Astrocyte (in vitro differentiated cells and primary cell): Measurements from ENCODE around the gene TFEB. TPM values are rescaled to one million over a fixed set of nuclear protein-coding genes. Genes with fewer than 3 reads are reported as not detected.

Source experiments
- DNase-seq: peaks from one replicate; pipeline ENCODE4 v3.0.0-alpha.2; 2010; ENCODE audit warnings: low read depth
- FAIRE-seq: peaks from 2 replicates; lab custom pipeline; 2011; peaks lifted over from hg19 to GRCh38; lab: Jason Lieb, UNC
- H2AFZ ChIP-seq: 2 replicates; pipeline ENCODE4 v1.6.0; 2012; ENCODE audit warnings: low read depth, low read length, inconsistent platforms
- H3K27ac ChIP-seq: 2 replicates; pipeline ENCODE4 v1.5.1; 2011; ENCODE audit warnings: low read depth, low read length, inconsistent platforms
- H3K27me3 ChIP-seq: 2 replicates; pipeline ENCODE4 v1.6.0; 2011; ENCODE audit warnings: low read length, inconsistent platforms; ENCODE audit not compliant: insufficient read depth
- H3K36me3 ChIP-seq: 2 replicates; pipeline ENCODE4 v1.5.1; 2011; ENCODE audit warnings: low read length, inconsistent platforms; ENCODE audit not compliant: insufficient read depth
- H3K4me1 ChIP-seq: 2 replicates; pipeline ENCODE4 v1.5.1; 2011; ENCODE audit warnings: low read length, inconsistent platforms; ENCODE audit not compliant: insufficient read depth
- H3K4me2 ChIP-seq: 2 replicates; pipeline ENCODE4 v1.6.0; 2012; ENCODE audit warnings: low read length, inconsistent platforms
- H3K4me3 ChIP-seq: 2 replicates; pipeline ENCODE4 v1.5.1; 2011; ENCODE audit warnings: low read depth, mild to moderate bottlenecking, low read length, inconsistent platforms; ENCODE audit not compliant: insufficient read depth
- H3K79me2 ChIP-seq: 2 replicates; pipeline ENCODE4 v1.6.0; 2012; ENCODE audit warnings: mild to moderate bottlenecking, low read length, inconsistent platforms; ENCODE audit not compliant: insufficient read depth
- H3K9ac ChIP-seq: 2 replicates; pipeline ENCODE4 v1.6.0; 2012; ENCODE audit warnings: mild to moderate bottlenecking, low read length, inconsistent platforms
- H3K9me3 ChIP-seq: 2 replicates; pipeline ENCODE4 v1.5.1; 2012; ENCODE audit warnings: low read depth, mild to moderate bottlenecking, low read length, inconsistent platforms; ENCODE audit not compliant: insufficient read depth
- H4K20me1 ChIP-seq: 2 replicates; pipeline ENCODE4 v1.6.0; 2012; ENCODE audit warnings: low read length, inconsistent platforms; ENCODE audit not compliant: insufficient read depth
- H3K27ac Mint-ChIP-seq: one replicate; pipeline ENCODE4 v1.8.0; 2021; ENCODE audit warnings: mild to moderate bottlenecking, mixed read lengths; ENCODE audit not compliant: unreplicated experiment
- H3K27me3 Mint-ChIP-seq: one replicate; pipeline ENCODE4 v1.8.0; 2021; ENCODE audit warnings: low read depth, mixed read lengths; ENCODE audit not compliant: unreplicated experiment
- H3K36me3 Mint-ChIP-seq: one replicate; pipeline ENCODE4 v1.8.0; 2021; ENCODE audit warnings: low read depth, mixed read lengths; ENCODE audit not compliant: unreplicated experiment
- H3K4me1 Mint-ChIP-seq: one replicate; pipeline ENCODE4 v1.8.0; 2021; ENCODE audit warnings: low read depth, mixed read lengths; ENCODE audit not compliant: unreplicated experiment
- H3K4me3 Mint-ChIP-seq: one replicate; pipeline ENCODE4 v1.8.0; 2021; ENCODE audit warnings: mild to moderate bottlenecking, moderate library complexity, mixed read lengths; ENCODE audit not compliant: unreplicated experiment
- H3K9me3 Mint-ChIP-seq: one replicate; pipeline ENCODE4 v1.8.0; 2021; ENCODE audit warnings: mild to moderate bottlenecking, mixed read lengths; ENCODE audit not compliant: unreplicated experiment
- EZH2 ChIP-seq: IDR thresholded peaks from 2 replicates; pipeline ENCODE4 v1.6.1; 2012; ENCODE audit warnings: mild to moderate bottlenecking, low read length, inconsistent platforms; ENCODE audit not compliant: insufficient read depth
- total RNA-seq: library from RNA; stranded (reverse); gene quantifications from 2 replicates; pipeline ENCODE4 v1.2.1, GENCODE V29; 2021
- TF ChIP-seq, protein P1 (sequence below): IDR thresholded peaks from 2 replicates; pipeline ENCODE4 v1.5.1; 2011; ENCODE audit warnings: low read depth, mild to moderate bottlenecking, inconsistent platforms, low read length, moderate library complexity; ENCODE audit not compliant: insufficient read depth

The TFEB gene
- total RNA-seq, 1 donor from 2014 or later = 4.7 TPM

DNA sequence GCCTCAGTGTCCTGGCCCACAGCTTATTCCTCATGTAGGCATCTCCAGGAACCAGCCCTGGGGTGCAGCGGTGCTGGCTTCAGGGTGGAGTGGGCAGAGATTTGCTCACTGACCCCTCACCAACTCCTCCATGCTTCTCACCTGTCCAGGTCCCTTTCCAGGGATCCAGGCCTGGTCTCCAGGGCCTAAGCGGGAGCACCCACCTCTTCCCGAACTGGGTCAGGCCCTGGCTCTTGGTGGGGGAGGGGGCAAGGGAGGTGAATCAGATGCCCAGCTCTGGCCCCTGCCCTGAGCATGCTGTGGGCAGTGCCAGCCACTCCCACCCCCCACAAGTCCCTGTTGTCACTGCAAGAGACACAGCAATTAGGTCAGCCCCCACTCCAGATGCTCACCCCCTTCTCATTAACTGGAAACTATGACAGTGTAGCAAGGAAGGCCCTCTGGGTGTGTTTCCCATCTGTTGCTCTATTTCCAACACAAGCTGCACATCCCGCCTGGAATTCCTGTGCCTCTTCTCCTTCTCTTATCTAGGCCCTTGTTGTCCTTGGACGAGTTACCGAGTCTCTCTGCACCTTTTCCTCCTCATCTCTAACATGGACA lies 60.1 kb downstream of the TFEB start:
- DNase-seq (no peak), FAIRE-seq (no peak)
- H3K9me3 ChIP-seq = no peaks in the 10 kb centered on the region
- no peaks in the 10 kb centered on the region for H3K79me2 ChIP-seq
- no peaks in the 10 kb centered on the region for H3K36me3 Mint-ChIP-seq
- TF ChIP-seq, protein P1, sequence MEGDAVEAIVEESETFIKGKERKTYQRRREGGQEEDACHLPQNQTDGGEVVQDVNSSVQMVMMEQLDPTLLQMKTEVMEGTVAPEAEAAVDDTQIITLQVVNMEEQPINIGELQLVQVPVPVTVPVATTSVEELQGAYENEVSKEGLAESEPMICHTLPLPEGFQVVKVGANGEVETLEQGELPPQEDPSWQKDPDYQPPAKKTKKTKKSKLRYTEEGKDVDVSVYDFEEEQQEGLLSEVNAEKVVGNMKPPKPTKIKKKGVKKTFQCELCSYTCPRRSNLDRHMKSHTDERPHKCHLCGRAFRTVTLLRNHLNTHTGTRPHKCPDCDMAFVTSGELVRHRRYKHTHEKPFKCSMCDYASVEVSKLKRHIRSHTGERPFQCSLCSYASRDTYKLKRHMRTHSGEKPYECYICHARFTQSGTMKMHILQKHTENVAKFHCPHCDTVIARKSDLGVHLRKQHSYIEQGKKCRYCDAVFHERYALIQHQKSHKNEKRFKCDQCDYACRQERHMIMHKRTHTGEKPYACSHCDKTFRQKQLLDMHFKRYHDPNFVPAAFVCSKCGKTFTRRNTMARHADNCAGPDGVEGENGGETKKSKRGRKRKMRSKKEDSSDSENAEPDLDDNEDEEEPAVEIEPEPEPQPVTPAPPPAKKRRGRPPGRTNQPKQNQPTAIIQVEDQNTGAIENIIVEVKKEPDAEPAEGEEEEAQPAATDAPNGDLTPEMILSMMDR = no peak
- TF ChIP-seq EZH2 = no peak
- no peak overlapping the region for H3K27ac Mint-ChIP-seq
- peaks cover 48% of the 10 kb centered on the region for H3K27me3 Mint-ChIP-seq
- no peak overlapping the region for H2AFZ ChIP-seq
- no peaks in the 10 kb centered on the region for H3K4me1 Mint-ChIP-seq
- H3K4me2 ChIP-seq = no peak overlapping the region
- H3K4me1 ChIP-seq = no peaks in the 10 kb centered on the region
- no peaks in the 10 kb centered on the region for H3K36me3 ChIP-seq
- H3K4me3 ChIP-seq = no peak overlapping the region
- H4K20me1 ChIP-seq = no peaks in the 10 kb centered on the region
- H3K27me3 ChIP-seq = peaks cover 27% of the 10 kb centered on the region
- H3K9ac ChIP-seq = no peak overlapping the region
- H3K4me3 Mint-ChIP-seq = no peak overlapping the region
- H3K9me3 Mint-ChIP-seq = no peaks in the 10 kb centered on the region
- no peak overlapping the region for H3K27ac ChIP-seq

DNA sequence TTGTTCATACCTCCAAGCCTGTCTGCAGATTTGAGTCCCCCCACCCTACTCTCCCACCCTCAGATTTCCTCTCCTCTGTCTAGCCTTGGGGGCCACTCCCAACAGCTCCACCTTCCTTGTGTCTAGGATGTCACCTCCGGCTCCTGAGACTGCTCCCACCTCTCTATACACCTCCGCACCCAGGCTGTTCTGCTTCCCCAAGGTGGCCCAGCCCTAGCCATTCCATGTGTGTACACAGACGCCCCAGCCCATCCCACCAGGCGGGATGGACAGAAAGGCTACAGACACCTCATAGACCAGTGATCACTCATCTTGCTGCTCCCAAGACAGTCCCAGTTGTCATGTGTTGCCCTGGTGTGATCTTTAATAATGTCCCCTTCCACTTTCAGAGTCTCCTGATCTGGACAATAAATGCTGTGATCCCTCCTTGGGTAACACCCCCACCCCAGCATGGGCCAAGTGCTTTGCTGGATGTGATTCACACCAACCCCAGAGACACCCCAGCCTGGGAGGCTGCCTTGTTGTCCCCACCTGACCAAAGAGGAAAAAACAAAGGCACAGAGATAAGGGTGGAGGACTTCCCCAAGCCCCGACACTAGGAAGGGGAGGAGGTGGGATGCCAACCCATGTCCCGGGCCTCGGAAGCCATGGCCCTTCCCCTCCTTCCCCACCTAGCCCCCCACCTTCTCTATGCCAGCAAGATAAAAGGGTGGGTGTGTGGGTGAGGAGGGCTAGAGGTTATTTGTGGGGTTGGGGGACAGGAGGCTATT lies 61.0 kb downstream of the TFEB start:
- Histone ChIP-seq H3K27me3 (peaks cover 27% of the 10 kb centered on the region), H3K9me3 (no peaks in the 10 kb centered on the region), H3K36me3 (no peaks in the 10 kb centered on the region), H3K4me1 (no peaks in the 10 kb centered on the region), H3K9ac (no peak overlapping the region), H4K20me1 (no peaks in the 10 kb centered on the region), H3K4me3 (no peak overlapping the region), H2AFZ (no peak overlapping the region), H3K27ac (no peak overlapping the region), H3K79me2 (no peaks in the 10 kb centered on the region), H3K4me2 (no peak overlapping the region)
- Mint-ChIP-seq H3K9me3 (peaks cover under 1% of the 10 kb centered on the region), H3K27ac (no peak overlapping the region), H3K4me1 (no peaks in the 10 kb centered on the region), H3K27me3 (peaks cover 52% of the 10 kb centered on the region), H3K4me3 (no peak overlapping the region), H3K36me3 (no peaks in the 10 kb centered on the region)
- no peak for DNase-seq
- FAIRE-seq = no peak
- no peak for TF ChIP-seq EZH2
- TF ChIP-seq, protein P1 = no peak

DNA sequence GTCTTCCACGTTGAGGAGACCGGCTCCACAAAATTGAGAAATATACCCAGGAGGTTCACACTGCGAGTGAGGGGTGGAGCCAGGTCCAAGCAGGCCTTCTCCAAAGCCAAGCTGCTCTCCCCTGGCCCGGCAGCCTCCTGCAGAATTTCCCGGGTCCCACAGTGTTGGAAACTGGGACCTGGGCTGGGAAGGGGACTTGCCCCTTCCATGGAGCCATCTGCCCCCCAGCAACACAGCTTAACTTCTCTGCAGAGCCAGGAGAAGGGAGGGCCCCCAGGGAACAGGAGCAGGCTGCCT lies 61.8 kb downstream of the TFEB start:
- Mint-ChIP-seq H3K4me3 (no peak overlapping the region), H3K9me3 (peaks cover 3% of the 10 kb centered on the region), H3K27me3 (peaks cover 53% of the 10 kb centered on the region), H3K36me3 (no peaks in the 10 kb centered on the region), H3K4me1 (no peaks in the 10 kb centered on the region), H3K27ac (no peak overlapping the region)
- H3K27me3 ChIP-seq = peaks cover 27% of the 10 kb centered on the region
- no peaks in the 10 kb centered on the region for H4K20me1 ChIP-seq
- no peak overlapping the region for H3K27ac ChIP-seq
- TF ChIP-seq EZH2 = no peak
- TF ChIP-seq, protein P1 = no peak
- no peak for FAIRE-seq
- peaks cover 4% of the 10 kb centered on the region for H3K9me3 ChIP-seq
- H3K9ac ChIP-seq = no peak overlapping the region
- no peaks in the 10 kb centered on the region for H3K79me2 ChIP-seq
- no peak overlapping the region for H3K4me3 ChIP-seq
- H3K4me2 ChIP-seq = no peak overlapping the region
- no peak overlapping the region for H2AFZ ChIP-seq
- H3K36me3 ChIP-seq = no peaks in the 10 kb centered on the region
- H3K4me1 ChIP-seq = no peaks in the 10 kb centered on the region
- DNase-seq = no peak
